Naive thymus-derived CD4-positive, alpha-beta T cell (primary cell): Measurements from ENCODE around the gene ST6GALNAC4. TPM values are rescaled to one million over a fixed set of nuclear protein-coding genes. Genes with fewer than 3 reads are reported as not detected.

Source experiments
- microRNA-seq: library from miRNA; unstranded; fragments of <30 nt; microRNA quantifications from one replicate; pipeline ENCODE4 v1.2.0, GENCODE V29; 2022; ENCODE audit warnings: borderline microRNAs expressed
- polyA plus RNA-seq, 2 donors: library from polyadenylated mRNA; unstranded; fragments of 300-500 nt; fragmentation: Illumina TruSeq; gene quantifications; one replicate each; pipeline ENCODE4 v1.2.3, GENCODE V29; 2021
- total RNA-seq, 6 experiments: library from RNA in 5 of 6; stranded (reverse) in 5 of 6; gene quantifications; 1 replicate in 5 of 6; 2 replicates in 1 of 6; pipeline ENCODE4 v1.2.3 and lab custom pipeline; 2021 to 2026

The ST6GALNAC4 gene
- total and polyA plus RNA-seq, 7 experiments from 2014 or later: 20.0 to 51.0 (median 31.2) TPM

Small RNA genes within 50 kb of the gene (microRNA-seq; reads per million reads assigned to microRNA genes)
- gene MIR4672: not detected

Other genes with a start within 250 kb of the ST6GALNAC4 start
- under 1 TPM in 3 of 5 experiments, not detected in 2; 0.22 to 0.38 (median 0.27) TPM for gene CFAP157, start 210.1 kb downstream of the ST6GALNAC4 start, total RNA-seq
- gene CFAP157, start 210.1 kb downstream of the ST6GALNAC4 start, polyA plus RNA-seq: under 1 TPM; 0.11 to 0.20 TPM
- 1 to 10 TPM; 7.8 to 9.5 (median 8.6) TPM for gene PTRH1, start 201.4 kb downstream of the ST6GALNAC4 start, total RNA-seq
- gene PTRH1, start 201.4 kb downstream of the ST6GALNAC4 start, polyA plus RNA-seq: 10 to 100 TPM; 17.0 to 28.7 TPM
- 1 to 10 TPM in 4 of 5 experiments, under 1 TPM in 1; 0.29 to 9.9 (median 4.6) TPM for gene TTC16, start 201.0 kb downstream of the ST6GALNAC4 start, total RNA-seq
- gene TTC16, start 201.0 kb downstream of the ST6GALNAC4 start, polyA plus RNA-seq: 1 to 10 TPM in 1 of 2 donors, under 1 TPM in 1; 0.73 to 1.7 TPM
- gene TOR2A, start 181.7 kb downstream of the ST6GALNAC4 start, total RNA-seq: 10 to 100 TPM in 4 of 5 experiments, 1 to 10 TPM in 1; 9.5 to 22.3 (median 10.8) TPM
- 10 to 100 TPM; 16.6 to 20.2 TPM for gene TOR2A, start 181.7 kb downstream of the ST6GALNAC4 start, polyA plus RNA-seq
- gene SH2D3C, start 138.4 kb downstream of the ST6GALNAC4 start, total RNA-seq: 10 to 100 TPM; 26.1 to 68.3 (median 51.9) TPM
- gene SH2D3C, start 138.4 kb downstream of the ST6GALNAC4 start, polyA plus RNA-seq: 10 to 100 TPM; 20.9 to 72.9 TPM
- 100 to 1,000 TPM; 110 to 135 (median 134) TPM for gene CDK9, start 131.0 kb downstream of the ST6GALNAC4 start, total RNA-seq
- 10 to 100 TPM; 37.5 to 65.9 TPM for gene CDK9, start 131.0 kb downstream of the ST6GALNAC4 start, polyA plus RNA-seq
- 100 to 1,000 TPM in 2 of 5 experiments, 10 to 100 TPM in 3; 90.4 to 123 (median 95.4) TPM for gene FPGS, start 114.2 kb downstream of the ST6GALNAC4 start, total RNA-seq
- 10 to 100 TPM; 37.3 to 51.4 TPM for gene FPGS, start 114.2 kb downstream of the ST6GALNAC4 start, polyA plus RNA-seq
- gene ENG, start 62.4 kb downstream of the ST6GALNAC4 start, total RNA-seq: 10 to 100 TPM in 4 of 5 experiments, 1 to 10 TPM in 1; 6.2 to 25.8 (median 12.5) TPM
- 1 to 10 TPM; 4.5 to 6.4 TPM for gene ENG, start 62.4 kb downstream of the ST6GALNAC4 start, polyA plus RNA-seq
- 10 to 100 TPM; 33.2 to 64.9 (median 51.6) TPM for gene AK1, start 39.4 kb downstream of the ST6GALNAC4 start, total RNA-seq
- under 1 TPM; 0.09 to 0.21 TPM for gene AK1, start 39.4 kb downstream of the ST6GALNAC4 start, polyA plus RNA-seq
- 100 to 1,000 TPM in 3 of 5 experiments, 10 to 100 TPM in 2; 63.0 to 125 (median 107) TPM for gene ST6GALNAC6, start 17.4 kb downstream of the ST6GALNAC4 start, total RNA-seq
- gene ST6GALNAC6, start 17.4 kb downstream of the ST6GALNAC4 start, polyA plus RNA-seq: 10 to 100 TPM; 28.3 to 34.5 TPM
- gene PIP5KL1, start 13.7 kb upstream of the ST6GALNAC4 start, total RNA-seq: 1 to 10 TPM; 1.4 to 2.9 (median 2.1) TPM
- gene PIP5KL1, start 13.7 kb upstream of the ST6GALNAC4 start, polyA plus RNA-seq: under 1 TPM in 1 of 2 donors, not detected in 1; 0.17 TPM
- 10 to 100 TPM; 29.1 to 84.4 (median 56.8) TPM for gene DPM2, start 20.8 kb upstream of the ST6GALNAC4 start, total RNA-seq
- gene DPM2, start 20.8 kb upstream of the ST6GALNAC4 start, polyA plus RNA-seq: 10 to 100 TPM; 29.3 to 39.5 TPM
- 100 to 1,000 TPM; 252 to 664 (median 347) TPM for gene EEIG1, start 63.9 kb upstream of the ST6GALNAC4 start, total RNA-seq
- 100 to 1,000 TPM; 124 to 297 TPM for gene EEIG1, start 63.9 kb upstream of the ST6GALNAC4 start, polyA plus RNA-seq
- gene NAIF1, start 150.3 kb upstream of the ST6GALNAC4 start, total RNA-seq: 10 to 100 TPM; 10.7 to 13.3 (median 11.8) TPM
- gene NAIF1, start 150.3 kb upstream of the ST6GALNAC4 start, polyA plus RNA-seq: 10 to 100 TPM in 1 of 2 donors, 1 to 10 TPM in 1; 8.6 to 14.8 TPM
- 10 to 100 TPM; 12.4 to 26.3 (median 15.1) TPM for gene SLC25A25, start 151.2 kb upstream of the ST6GALNAC4 start, total RNA-seq
- gene SLC25A25, start 151.2 kb upstream of the ST6GALNAC4 start, polyA plus RNA-seq: 10 to 100 TPM in 1 of 2 donors, 1 to 10 TPM in 1; 8.4 to 14.7 TPM
- 10 to 100 TPM; 52.0 to 70.8 (median 61.3) TPM for gene PTGES2, start 210.7 kb upstream of the ST6GALNAC4 start, total RNA-seq
- gene PTGES2, start 210.7 kb upstream of the ST6GALNAC4 start, polyA plus RNA-seq: 10 to 100 TPM; 32.3 to 36.1 TPM
- not detected for gene LCN2, start 232.4 kb upstream of the ST6GALNAC4 start, total RNA-seq
- gene LCN2, start 232.4 kb upstream of the ST6GALNAC4 start, polyA plus RNA-seq: not detected
- 10 to 100 TPM; 42.7 to 87.8 (median 48.0) TPM for gene BBLN, start 243.2 kb upstream of the ST6GALNAC4 start, total RNA-seq
- gene BBLN, start 243.2 kb upstream of the ST6GALNAC4 start, polyA plus RNA-seq: 100 to 1,000 TPM in 1 of 2 donors, 10 to 100 TPM in 1; 99.2 to 102 TPM